GM18868 (cell line): ENCODE results near the gene FOSL1.

Experiments used
- ATAC-seq: cut with Tn5 transposase; IDR thresholded peaks from one replicate; pipeline ENCODE4 v1.9.1; 2021; ENCODE audit warnings: mild to moderate bottlenecking, moderate library complexity; ENCODE audit not compliant: unreplicated experiment

The FOSL1 gene

DNA sequence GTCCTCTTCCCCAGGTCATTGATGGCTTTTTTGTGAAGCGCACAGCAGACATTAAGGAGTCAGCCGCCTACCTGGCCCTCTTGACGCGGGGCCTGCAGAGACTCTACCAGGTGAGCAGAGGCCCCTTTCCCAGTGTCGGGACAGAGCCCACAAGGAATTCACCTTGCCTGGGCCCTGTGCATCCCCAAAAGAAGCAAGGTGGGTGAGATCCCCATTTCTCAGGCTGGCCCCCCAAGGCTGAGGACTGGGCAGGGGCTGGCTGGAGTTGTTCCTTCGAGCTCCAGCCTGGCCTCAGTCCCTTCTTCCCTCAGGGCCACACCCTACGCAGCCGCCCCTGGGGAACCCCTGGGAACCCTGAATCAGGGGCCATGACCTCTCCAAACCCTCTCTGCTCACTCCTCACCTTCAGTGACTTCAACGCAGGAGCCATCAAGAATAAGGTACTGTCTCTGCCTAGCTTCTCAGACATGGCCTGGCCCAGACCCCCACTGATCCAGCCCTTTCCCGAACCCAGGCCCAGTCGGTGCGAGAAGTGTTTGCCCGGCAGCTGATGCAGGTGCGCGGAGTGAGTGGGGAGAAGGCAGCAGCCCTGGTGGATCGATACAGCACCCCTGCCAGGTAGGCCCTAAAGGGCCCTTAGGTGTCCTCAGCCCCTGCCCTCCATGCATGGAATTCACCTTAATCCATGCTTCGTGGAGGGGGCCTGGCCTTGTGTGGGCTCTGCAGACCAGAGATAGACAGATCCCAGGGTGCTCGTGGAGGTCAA is 35.3 kb downstream of the FOSL1 start:
- ATAC-seq = no peak

GRCh38 chr11:65863889-65864705 is 36.1 kb downstream of the FOSL1 start:
- no peak for ATAC-seq

GRCh38 chr11:65862941-65863888 is 37.0 kb downstream of the FOSL1 start:
- ATAC-seq = no peak

DNA sequence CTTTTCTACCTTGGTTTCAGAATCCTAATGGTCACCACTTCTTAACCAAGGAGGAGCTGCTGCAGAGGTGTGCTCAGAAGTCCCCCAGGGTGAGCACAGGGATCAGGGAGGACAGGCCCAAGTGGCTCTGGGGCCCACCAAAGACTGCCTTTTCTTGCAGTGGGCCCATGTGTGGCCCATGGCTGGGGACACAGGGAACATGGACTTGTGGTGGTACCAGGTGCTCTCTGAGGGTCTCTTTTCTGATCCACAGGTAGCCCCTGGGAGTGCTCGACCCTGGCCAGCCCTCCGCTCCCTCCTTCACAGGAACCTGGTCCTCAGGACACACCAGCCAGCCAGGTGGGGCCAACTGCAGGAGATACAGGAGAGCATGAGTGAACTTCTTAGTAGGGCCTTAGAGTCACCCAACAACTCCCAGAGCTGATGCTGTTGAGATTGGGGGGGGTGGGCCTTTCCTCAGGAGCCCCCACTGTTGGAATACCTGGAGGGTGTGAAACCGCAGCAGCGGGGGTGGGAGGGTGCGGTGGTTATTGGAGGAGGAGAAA is 37.9 kb downstream of the FOSL1 start:
- ATAC-seq = no peak

GRCh38 chr11:65861533-65862183 is 38.5 kb downstream of the FOSL1 start:
- no peak for ATAC-seq

- ATAC-seq = no peak
Observed at GRCh38 chr11:65861165-65861505, 39.1 kb downstream of the FOSL1 start.

GRCh38 chr11:65860278-65861164 is 39.7 kb downstream of the FOSL1 start, which contains the start of gene MUS81:
Gene MUS81, plus strand, starts transcription at chr11:65860433. Its CDS starts 321 bp downstream, at chr11:65860754.
- no peak for ATAC-seq

DNA sequence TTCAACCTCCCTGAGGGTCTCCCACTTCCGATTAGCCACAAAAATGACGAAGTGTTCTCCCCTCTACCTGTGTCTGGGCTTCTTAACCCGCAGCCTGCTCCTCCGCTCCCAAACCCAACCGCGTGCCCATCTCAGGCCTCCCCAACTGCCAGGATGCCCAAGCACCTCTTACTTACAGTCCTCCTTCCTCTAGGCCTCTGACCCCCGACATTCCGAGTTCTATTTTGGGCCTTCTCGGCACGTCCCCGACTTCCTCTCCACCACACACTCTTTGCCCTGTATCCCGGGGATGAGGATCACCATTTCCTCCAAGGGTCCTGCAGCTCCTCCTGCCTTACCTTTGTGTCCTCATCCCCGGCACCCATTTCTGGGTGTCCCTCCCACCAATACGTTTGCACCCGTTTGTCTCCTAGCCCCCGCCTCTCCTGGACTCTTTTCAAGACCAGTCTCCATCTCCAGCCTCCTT is 40.3 kb downstream of the FOSL1 start:
- ATAC-seq = no peak

GRCh38 chr11:65859095-65859811 is 40.9 kb downstream of the FOSL1 start:
- peak; percentile 52 for ATAC-seq

DNA sequence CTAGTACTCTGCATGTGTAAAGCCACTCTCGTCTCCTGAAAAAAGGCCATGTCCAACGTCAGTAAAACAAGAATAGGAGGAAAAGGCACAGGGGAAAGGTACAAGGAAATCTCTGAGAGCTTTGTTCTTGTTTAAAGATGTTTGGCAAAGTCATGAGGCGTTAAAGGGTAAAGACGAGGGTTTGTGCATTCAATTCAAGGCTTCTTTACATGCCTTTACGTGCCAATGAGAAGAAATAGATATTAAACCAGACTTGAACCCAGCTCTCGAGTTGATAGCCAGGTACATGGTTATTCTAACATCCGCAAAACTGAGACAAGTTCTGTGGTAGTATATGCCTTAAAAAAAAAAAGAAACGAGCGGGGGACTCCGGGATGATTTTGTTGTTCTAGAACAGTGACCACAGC is 41.5 kb downstream of the FOSL1 start:
- ATAC-seq = no peak

DNA sequence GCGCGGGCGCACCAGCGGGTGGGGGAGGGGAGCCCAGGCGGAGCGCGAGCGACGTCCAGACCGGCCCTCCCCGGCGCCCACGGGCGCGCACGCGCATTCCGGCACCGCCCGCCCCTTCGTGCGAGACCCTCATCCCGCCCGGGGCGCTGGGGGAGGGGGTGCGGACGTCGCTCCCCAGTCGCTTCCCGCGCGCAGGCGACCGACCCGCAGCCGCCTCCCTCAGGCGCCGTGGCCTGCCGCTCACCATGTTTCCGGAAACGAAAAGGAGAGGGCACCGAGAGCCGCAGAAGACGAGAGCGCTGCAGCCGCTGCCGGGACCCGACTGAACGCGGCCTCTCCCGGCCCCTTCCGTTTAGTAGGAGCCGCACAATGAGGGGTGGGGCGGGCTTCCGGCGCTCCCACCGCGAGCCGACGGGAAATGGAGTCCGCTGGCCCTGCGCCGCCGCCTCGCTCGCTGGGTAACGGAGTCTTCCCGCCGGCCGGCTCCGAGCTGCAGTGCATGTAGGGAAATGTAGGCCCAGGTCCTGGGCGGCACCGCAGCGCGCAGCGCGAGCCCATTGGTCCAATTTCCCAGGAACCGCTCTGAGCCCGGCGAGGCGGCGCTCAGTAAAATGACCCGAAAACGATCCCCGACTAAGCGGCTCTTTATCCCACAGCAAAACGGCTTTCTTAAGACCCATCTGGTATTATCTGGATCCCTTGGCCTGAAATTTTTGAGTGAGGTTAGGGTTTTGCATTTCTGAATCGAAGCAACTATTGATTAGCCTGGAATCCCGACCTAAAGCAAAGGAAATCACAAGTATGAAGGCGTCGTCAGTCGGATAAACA is 42.1 kb downstream of the FOSL1 start, which contains the start of gene CFL1:
TSS of gene CFL1 (minus strand) at position 328 of the 828 bp plus-strand sequence. CDS start at position 247, 81 bp downstream.
- peak; percentile 51 for ATAC-seq

DNA sequence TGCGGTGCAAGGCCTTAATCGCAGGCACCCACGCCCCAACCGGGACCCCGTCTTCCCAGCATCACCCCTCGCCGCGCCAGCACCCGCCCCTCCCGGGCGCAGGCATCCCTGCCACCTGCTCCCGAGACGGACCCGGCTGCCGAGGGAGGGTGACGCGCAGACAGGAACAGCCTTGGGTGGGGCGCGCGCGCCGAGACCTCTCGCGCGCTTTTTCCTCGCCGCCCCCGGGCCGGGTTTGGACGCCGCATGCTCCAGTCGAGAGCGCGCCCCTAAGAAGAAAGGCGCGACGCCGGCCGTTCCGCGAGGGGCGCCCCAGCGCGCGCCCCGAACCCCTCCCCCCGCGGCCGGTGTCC is 42.7 kb downstream of the FOSL1 start:
- ATAC-seq = peak; percentile 2

GRCh38 chr11:65856689-65857499 is 43.3 kb downstream of the FOSL1 start:
- ATAC-seq = no peak

GRCh38 chr11:65855927-65856363 is 44.2 kb downstream of the FOSL1 start:
- ATAC-seq = no peak

DNA sequence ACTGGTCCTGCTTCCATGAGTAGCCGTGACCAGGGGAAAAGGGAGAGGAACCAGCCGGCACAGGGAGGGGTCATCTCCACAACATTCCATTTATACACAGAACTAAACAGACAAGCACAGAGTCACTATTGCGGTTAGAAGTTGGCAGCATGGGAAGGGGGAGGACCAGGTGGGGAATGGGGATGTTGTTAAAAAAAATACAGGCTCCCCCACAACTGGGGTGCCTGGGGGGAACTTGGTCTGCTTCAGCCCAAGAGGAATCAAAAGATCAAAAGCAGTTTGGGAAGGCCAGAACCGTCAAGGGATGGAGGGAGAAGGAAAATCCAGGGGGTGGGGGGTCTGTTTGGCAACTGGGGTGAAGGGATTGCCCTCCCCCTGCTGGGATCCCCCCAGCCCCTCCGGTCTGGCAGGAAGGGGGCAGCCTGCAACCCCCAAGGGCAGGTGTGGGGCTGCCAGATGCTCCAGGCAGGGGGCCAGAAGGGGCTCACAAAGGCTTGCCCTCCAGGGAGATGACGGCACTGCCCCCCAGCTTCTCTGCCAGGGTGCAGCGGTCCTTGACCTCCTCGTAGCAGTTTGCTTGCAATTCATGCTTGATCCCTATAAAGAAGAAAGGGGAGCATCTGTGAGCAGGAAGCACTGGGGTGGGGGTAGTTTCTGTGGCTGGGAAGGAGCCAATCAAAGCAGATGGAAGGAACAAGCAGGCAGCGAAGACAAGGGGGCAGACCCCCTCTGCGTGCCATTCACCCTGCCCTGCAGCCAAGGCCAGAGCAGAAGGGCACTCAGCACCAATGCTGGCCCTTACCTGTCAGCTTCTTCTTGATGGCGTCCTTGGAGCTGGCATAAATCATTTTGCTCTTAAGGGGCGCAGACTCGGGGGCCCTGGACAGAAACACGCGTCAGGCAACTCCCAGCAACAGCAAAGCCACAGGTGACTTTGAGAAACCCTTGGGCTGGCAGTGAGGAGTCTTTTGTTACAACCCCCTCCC is 45.0 kb downstream of the FOSL1 start:
- ATAC-seq = no peak
